Osteoblast (primary cell): ENCODE measurements around the gene SYNPO. TPM values are rescaled to one million over a fixed set of nuclear protein-coding genes. Genes with fewer than 3 reads are reported as not detected.

Source experiments
- DNase-seq: peaks from one replicate; pipeline ENCODE4 v3.0.0; 2011; ENCODE audit warnings: low spot score, mixed read lengths; ENCODE audit not compliant: insufficient read length; ENCODE audit errors: missing footprints
- H2AFZ ChIP-seq: 2 replicates; pipeline ENCODE4 v1.6.0; 2011; ENCODE audit warnings: mild to moderate bottlenecking, low read length
- H3K27ac ChIP-seq: 2 replicates; pipeline ENCODE4 v1.5.1; 2011; ENCODE audit warnings: mild to moderate bottlenecking, low read depth, low read length, moderate library complexity
- H3K27me3 ChIP-seq: 2 replicates; pipeline ENCODE4 v1.6.0; 2012; ENCODE audit warnings: mild to moderate bottlenecking, control low read depth, inconsistent platforms, low read length, moderate library complexity; ENCODE audit not compliant: insufficient read depth
- H3K36me3 ChIP-seq: 2 replicates; pipeline ENCODE4 v1.5.1; 2011; ENCODE audit warnings: mild to moderate bottlenecking, low read length, control low read depth, moderate library complexity; ENCODE audit not compliant: insufficient read depth
- H3K4me1 ChIP-seq: 2 replicates; pipeline ENCODE4 v1.5.1; 2011; ENCODE audit warnings: mild to moderate bottlenecking, low read length, control low read depth, moderate library complexity; ENCODE audit not compliant: insufficient read depth
- H3K4me2 ChIP-seq: 2 replicates; pipeline ENCODE4 v1.6.0; 2011; ENCODE audit warnings: mild to moderate bottlenecking, low read length; ENCODE audit not compliant: insufficient read depth
- H3K4me3 ChIP-seq: fragments of 200-600 bp; sonication (generic); 3 replicates; pipeline ENCODE4 v1.5.1; 2012; ENCODE audit warnings: mild to moderate bottlenecking, low read length, inconsistent platforms; ENCODE audit not compliant: insufficient read depth
- H3K79me2 ChIP-seq: 2 replicates; pipeline ENCODE4 v1.6.0; 2012; ENCODE audit warnings: mild to moderate bottlenecking, low read length, control low read depth, inconsistent platforms; ENCODE audit not compliant: insufficient read depth
- H3K9me3 ChIP-seq: 2 replicates; pipeline ENCODE4 v1.5.1; 2011; ENCODE audit warnings: low read depth, low read length, control low read depth
- H4K20me1 ChIP-seq: 2 replicates; pipeline ENCODE4 v1.6.0; 2012; ENCODE audit warnings: mild to moderate bottlenecking, low read length, control low read depth; ENCODE audit not compliant: insufficient read depth
- CTCF ChIP-seq: IDR thresholded peaks from 2 replicates; pipeline ENCODE4 v1.5.1; 2011; ENCODE audit warnings: mild to moderate bottlenecking, low read depth, low read length, moderate library complexity; ENCODE audit errors: extremely low read depth
- total RNA-seq: library from RNA; depleted of rRNA; stranded (reverse); fragments of >200 nt; gene quantifications from 2 replicates; pipeline ENCODE4 v1.2.3, GENCODE V29; 2012

SYNPO gene
- total RNA-seq, 1 donor = 4.0 TPM

- H3K27me3 ChIP-seq = peaks cover 2% of the 10 kb centered on the region
- no peak overlapping the region for H3K4me3 ChIP-seq
- H3K9me3 ChIP-seq = no peaks in the 10 kb centered on the region
- no peak overlapping the region for H2AFZ ChIP-seq
- H3K4me2 ChIP-seq = no peak overlapping the region
- H3K4me1 ChIP-seq = peaks cover 3% of the 10 kb centered on the region
- no peak overlapping the region for H3K27ac ChIP-seq
- H4K20me1 ChIP-seq = no peaks in the 10 kb centered on the region
- peak; percentile 66 for DNase-seq
- no peak for TF ChIP-seq CTCF
- no peaks in the 10 kb centered on the region for H3K36me3 ChIP-seq
- no peaks in the 10 kb centered on the region for H3K79me2 ChIP-seq
These were observed 36.5 kb upstream of the SYNPO start for GRCh38 chr5:150604010-150604409.

GRCh38 chr5:150604894-150605440 lies 35.5 kb upstream of the SYNPO start:
- Histone ChIP-seq H3K9me3 (no peaks in the 10 kb centered on the region), H3K27me3 (peaks cover 2% of the 10 kb centered on the region), H3K79me2 (no peaks in the 10 kb centered on the region), H4K20me1 (no peaks in the 10 kb centered on the region), H3K36me3 (no peaks in the 10 kb centered on the region), H2AFZ (no peak overlapping the region), H3K4me3 (no peak overlapping the region), H3K4me2 (no peak overlapping the region), H3K27ac (no peak overlapping the region), H3K4me1 (peaks cover under 1% of the 10 kb centered on the region)
- DNase-seq = peak; percentile 49
- no peak for TF ChIP-seq CTCF

- Histone ChIP-seq H3K36me3 (no peaks in the 10 kb centered on the region), H3K4me2 (no peak overlapping the region), H3K27me3 (peaks cover 2% of the 10 kb centered on the region), H3K9me3 (no peaks in the 10 kb centered on the region), H3K27ac (no peak overlapping the region), H2AFZ (no peak overlapping the region), H3K79me2 (no peaks in the 10 kb centered on the region), H3K4me3 (no peak overlapping the region), H3K4me1 (no peaks in the 10 kb centered on the region), H4K20me1 (no peaks in the 10 kb centered on the region)
- no peak for TF ChIP-seq CTCF
- peak; percentile 49 for DNase-seq
These were observed 34.9 kb upstream of the SYNPO start for GRCh38 chr5:150605546-150605945.

GRCh38 chr5:150606476-150606875 lies 34.0 kb upstream of the SYNPO start:
- TF ChIP-seq CTCF = no peak
- Histone ChIP-seq H3K4me2 (no peak overlapping the region), H3K4me3 (no peak overlapping the region), H3K27ac (no peak overlapping the region), H3K36me3 (no peaks in the 10 kb centered on the region), H3K9me3 (no peaks in the 10 kb centered on the region), H3K79me2 (no peaks in the 10 kb centered on the region), H3K27me3 (peaks cover 2% of the 10 kb centered on the region), H3K4me1 (no peaks in the 10 kb centered on the region), H2AFZ (no peak overlapping the region), H4K20me1 (no peaks in the 10 kb centered on the region)
- peak; percentile 52 for DNase-seq
